ENCODE data around the gene HEXB.
A peak's percentile ranks its signal among the peaks of the same experiment; 100 is the strongest.
"Not testable (repeated sequence)": the region's sequence is repeated elsewhere in the genome, so short reads cannot be mapped to it uniquely, and the experiment has no call there.

Gene HEXB

DNA sequence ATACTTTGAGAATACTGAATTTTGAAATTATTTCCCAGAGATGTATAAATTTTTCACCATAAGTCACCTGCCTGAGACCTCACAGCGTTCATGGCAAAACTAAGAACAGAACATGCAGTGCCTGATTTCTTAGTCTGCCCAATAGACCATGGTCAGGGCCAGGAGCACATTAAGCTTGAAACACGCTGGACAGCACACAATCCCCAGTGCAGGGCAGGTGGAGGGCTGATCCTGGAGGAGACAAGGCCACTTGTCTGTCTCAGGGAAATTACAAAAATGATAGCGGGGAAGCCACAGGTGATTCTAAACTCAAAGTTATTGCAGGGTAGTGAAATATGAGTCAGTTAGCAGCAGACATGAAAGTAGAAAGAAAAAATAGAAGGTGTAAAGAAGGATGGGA is 25.9 kb upstream of the HEXB start:
- no peak for DNase-seq (ENCODE audit: low spot score)

DNA sequence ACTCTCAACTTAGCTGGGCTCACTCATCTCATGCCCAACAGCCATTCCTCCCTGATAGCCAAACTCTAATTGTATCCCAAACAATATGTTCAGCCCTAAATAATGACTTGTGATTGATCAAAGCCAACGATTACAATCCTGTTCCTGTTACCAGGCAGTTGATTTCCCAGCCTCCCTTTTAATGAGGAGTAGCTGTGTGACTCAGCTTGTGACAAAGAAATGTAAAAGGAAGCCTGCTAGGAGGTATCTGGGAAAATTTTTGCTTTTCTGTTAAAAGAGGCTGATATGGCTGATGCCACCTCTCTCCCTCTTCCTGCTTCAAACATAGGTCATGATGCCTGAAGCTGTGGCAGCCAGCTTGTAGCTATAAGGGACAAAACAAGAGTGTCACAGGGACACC is 24.9 kb upstream of the HEXB start:
- DNase-seq (ENCODE audit: low spot score), result no peak

DNA sequence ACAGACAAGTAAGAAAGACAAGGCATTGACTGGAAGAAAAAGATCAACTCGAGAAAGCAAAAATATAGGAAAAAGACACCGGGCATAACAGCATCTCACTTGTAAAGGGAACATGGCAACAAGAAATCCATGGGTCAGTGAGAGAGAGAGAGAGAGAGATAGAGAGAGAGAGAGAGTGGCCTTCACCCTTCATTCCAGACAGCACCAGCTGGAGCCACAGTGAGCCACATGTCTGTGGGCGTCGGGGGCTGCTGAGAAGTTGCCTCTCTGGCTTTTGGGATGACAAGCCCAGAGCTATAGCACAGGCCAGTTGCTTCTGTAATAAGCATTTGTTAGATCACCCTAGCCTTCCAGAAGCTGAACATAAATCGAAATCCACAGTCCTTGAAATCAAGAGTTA is 24.2 kb upstream of the HEXB start:
- no peak for DNase-seq (ENCODE audit: low spot score)

DNA sequence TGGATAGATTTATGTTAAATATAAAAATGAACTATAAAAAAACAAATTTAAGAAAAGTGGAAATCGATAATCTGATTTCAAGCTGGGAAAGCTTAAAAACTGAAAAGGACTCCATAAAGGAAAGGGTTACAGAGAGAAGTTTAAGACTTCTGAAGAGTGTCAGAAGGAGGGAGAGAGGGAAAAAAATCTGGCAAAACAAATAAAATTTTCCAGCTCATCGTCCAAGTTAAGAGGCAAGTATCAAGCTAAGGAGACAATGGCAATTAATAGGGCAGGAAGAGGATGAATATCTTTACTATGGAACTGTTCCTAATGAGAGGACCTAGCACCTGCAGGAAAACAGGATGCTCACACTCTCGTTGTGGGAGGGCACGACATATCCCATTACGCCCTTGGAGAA is 20.5 kb upstream of the HEXB start:
- DNase-seq (ENCODE audit: low spot score), result no peak

DNA sequence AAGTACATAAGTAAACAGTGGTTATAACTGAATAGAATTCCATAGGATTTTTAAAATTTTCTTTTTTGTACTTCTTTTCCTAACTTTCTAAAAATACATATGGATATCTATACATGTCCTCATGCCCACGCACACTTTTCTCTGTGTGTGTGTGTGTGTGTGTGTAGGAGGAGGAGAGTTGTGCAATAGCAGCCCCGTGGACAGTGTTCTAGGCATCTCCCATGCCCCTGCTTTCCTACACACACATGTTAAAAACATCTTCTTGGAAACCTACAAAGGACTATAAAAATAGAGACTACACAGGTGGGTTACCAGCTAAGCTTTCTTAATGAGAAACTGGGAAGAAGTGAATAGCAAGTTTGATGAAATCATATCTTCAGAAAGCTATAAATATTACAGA is 19.8 kb upstream of the HEXB start:
- DNase-seq (ENCODE audit: low spot score), result no peak

DNA sequence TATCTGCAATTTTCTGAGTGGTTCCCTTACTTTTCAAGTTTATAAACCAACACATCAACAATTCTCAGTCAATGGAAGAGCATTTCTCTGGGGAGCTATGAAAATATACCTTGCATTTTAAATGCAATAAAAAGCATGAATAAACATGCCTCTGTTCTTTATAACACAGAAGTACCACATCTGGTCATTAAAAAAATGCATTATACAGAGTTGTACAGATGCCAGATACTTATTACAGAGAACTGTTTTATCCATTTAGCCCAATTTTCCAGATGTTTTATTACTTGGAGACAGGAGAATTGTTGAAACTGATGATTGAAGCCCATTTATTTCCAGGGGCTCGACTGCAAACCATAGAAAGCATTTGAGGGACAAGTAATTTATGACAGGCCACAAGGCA is 19.2 kb upstream of the HEXB start:
- DNase-seq (ENCODE audit: low spot score), result no peak

DNA sequence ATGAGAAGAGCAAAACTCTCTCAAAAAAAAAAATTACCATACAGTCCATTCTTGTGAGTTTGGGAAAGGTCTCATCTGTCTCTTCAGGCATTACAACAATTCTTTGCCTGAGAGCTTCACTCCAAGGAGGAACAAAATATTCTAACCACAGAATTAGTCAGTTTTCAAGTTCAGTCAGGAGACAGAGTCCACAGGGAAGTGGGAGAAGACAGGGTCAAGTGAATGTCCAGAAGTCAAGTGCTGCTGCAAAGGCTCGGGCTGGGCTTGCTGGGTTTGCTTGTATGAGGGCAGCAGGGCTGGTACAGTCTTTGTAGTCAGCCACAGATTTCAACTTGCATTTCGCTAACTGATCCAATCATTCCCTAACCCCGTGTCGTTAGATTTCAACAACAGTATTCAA is 17.6 kb upstream of the HEXB start:
- no peak for DNase-seq (ENCODE audit: low spot score)

DNA sequence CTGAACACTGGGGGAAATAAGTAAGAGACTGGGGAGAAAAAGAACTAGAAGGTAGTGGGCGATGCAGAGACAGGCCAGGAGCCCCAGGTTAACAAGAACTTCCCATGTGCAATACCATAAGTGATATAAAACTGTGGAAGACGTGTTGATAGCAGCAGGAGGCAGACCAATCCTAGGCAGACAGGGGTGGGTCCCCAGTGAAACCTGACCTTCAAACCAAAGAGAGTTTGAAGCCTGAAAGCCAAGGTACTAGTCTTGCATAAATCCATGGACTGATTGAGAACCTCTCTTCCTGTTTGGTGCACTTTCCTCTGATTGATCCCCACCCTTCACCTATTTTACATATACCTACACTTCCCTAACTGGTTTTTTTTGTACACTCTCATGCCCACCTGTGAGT is 15.2 kb upstream of the HEXB start:
- no peak for DNase-seq (ENCODE audit: low spot score)

DNA sequence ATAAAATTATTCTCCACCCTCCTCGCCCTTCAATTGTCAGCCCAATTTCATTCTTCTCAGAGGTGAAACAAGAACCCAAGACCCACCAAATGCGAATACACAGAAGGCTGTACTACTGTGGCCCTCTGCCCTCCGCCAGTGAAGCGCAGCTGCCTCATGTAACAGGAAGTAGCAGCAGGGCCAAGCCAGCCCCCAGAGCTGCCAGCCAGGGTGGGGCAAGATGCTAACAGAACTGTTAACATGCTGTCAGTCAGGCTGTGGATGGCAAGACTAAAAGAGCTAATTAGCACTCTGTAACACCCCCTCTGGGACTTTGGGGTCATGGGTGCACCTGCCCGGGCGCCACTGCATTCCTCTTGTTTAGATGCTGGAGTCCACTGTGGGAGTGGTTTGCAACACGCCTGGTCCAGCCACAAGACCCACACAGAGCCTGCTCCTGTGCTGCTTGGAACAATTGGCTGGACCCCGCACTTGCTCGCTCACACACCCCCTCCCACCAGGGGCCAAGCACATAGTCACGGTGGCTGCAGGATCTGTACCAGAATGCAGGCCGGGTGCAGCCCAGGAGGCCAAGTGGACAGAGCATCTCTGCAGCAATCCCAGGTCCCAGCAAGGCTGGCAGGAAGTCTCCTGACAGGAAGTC is 14.5 kb upstream of the HEXB start:
- DNase-seq (ENCODE audit: low spot score), result no peak

DNA sequence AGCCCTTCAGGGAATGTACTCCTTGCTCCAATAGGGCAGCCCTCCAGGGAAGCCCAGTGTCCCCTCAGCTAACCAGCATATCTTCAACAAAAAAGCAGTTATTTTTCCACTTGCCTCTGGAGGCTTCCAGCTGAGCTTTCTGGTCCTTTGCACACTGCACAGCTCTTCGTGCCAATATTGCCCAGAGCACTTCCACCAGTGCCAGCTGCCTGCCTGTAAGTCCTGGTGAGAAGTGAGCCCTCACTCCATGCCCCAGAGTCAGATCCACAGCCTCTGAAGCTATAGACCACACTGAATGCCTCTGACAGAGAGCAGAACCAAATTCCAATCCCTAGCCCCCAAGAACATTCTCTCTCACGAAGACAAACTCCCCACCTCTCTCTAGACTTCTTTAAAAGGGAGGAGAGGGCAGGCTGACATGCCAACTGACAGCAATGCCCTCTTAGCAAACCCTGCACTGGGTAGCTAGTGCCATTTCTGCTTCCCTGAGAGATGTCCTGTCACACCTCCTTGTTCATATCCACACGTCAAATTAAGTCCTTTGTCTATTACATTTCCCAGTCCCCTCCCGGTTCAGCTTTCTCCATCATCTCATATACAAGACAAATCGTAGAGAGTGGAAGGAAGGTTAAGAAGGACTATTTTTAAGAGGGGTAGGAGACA is 12.7 kb upstream of the HEXB start:
- DNase-seq (ENCODE audit: low spot score), result no peak

DNA sequence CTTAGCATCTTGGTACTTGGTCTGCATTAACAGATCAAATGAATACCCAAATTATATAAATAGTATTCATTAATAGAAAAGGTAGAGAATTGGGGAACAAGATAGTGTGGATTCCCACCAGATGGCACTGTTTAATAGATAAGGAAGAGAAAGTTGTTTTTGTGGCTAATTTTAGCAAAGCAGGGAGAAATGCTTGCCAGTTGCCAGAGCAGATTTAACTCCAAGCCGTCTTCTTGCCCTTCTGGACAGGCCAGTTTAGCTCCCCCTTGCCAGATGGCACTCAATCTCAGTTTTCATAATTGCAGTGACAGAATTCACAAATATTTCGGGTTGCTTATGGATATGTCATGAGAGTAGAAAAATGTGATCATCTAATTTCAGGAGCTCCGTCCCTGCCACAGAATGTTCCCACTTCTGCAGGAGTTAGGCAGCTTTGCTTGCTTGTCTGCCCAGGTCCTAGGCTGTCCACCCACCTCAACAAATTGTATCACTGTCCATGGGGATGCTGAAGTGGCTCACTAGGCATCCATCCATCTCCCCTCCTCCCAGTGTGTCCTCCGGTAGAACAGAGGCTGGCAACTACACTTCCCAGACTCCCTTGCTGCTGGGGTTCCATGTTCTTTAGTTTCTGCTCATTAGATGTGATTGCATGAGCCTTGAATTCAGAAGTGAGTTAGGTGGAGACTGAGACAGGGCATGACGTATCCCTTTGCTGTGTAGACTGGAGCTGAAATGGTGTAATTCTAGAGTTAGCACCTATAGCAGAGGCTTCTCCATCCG is 11.8 kb upstream of the HEXB start:
- peak; percentile 81 for DNase-seq (ENCODE audit: low spot score)

DNA sequence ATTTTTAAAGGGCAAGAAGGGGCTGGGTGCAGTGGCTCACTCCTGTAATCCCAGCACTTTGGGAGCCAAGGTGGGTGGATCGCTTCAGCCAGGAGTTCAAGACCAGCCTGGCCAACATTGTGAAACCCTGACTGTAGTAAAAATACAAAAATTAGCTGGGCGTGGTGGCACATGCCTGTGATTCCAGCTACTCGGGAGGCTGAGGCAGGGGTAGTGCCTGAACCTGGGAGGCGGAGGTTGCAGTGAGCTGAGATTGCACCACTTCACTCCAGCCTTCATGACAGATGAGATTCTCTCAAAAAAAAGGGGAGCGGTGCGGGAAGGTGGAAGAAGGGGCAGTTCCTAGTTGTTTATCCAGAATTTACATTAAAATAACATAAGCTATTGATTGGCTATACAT is 8.6 kb upstream of the HEXB start:
- not testable (repeated sequence) for DNase-seq (ENCODE audit: low spot score)

DNA sequence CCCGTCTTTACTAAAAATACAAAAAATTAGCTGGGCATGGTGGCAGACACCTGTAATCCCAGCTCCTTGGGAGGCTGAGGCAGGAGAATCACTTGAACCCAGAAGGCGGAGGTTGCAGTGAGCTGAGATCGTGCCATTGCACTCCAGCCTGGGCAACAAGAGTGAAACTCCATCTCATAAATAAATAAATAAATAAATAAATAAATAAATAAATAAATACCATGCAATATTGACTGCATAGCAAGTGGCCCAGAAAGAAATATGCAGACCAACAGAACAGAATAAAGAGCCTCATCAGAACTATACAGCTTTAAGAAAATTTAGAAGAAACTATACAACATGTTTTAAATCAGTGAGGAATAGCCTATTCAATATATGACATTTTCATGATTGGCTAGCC is 6.9 kb upstream of the HEXB start:
- not testable (repeated sequence) for DNase-seq (ENCODE audit: low spot score)

DNA sequence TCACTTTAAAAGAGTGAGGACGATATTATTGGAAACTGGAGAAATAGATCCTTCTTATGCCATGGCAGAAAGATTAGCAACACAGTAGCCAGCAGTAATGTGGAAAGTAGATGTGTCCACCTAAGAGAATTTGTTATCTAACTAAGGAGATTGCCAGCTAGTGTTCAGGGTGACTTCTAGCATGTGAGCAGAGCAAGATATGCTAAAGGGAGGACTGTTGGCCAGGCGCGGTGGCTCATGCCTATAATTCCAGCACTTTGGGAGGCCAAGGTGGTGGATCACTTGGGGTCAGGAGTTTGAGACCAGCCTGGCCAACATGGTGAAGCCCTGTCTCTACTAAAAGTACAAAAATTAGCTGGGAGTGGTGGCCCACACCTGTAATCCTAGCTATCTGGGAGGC is 5.7 kb upstream of the HEXB start:
- not testable (repeated sequence) for DNase-seq (ENCODE audit: low spot score)

DNA sequence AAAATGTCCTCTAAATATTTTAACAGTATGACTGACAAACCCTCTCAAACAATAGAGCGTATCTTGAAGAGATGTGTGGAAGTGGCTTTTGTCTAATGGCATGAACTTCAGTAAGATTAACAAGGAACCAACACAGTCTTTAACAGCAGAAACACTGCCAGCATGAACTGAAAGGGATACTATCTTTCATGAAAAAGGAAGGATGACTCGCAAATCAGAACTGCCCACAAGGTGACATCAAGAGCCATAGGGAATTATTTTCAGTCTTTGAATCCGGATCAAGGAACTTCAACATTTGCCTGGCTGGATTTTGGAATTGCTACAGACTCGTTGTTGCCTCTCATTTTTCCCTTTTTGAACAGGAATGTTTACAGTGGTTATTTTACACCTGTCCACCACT is 5.1 kb upstream of the HEXB start:
- DNase-seq (ENCODE audit: low spot score), result no peak

DNA sequence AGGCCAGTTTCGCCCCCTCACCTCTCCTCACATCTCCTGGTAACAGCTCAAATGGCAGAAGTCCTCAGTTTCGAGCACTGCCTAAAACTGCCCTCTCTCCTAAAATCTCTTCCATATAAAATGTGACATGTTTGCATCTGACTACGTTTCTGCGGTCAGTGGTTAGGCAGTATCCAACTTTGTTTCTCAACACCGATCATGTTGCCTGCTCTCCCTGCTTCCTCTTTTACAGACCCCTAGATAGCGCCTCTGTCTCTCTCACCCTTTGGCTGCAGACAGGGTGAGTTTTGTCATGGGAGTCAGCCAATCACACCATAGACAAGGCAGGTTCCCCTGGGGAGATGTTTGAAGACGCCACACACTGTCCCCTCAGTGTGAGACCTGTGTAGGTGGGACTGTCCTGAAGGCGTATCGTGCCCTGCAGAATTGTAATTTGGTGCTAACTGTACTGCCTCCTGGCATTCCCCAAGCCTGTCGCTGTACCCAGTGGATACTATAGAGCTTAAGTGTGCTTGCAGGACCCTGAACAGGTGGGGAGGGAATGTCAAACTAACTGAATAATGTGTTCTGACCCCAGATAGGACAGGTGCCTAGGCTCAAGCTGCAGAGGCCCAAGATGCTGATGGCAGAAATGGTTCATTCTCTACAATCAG is 1.1 kb downstream of the HEXB start:
- DNase-seq (ENCODE audit: low spot score), result peak; percentile 55

DNA sequence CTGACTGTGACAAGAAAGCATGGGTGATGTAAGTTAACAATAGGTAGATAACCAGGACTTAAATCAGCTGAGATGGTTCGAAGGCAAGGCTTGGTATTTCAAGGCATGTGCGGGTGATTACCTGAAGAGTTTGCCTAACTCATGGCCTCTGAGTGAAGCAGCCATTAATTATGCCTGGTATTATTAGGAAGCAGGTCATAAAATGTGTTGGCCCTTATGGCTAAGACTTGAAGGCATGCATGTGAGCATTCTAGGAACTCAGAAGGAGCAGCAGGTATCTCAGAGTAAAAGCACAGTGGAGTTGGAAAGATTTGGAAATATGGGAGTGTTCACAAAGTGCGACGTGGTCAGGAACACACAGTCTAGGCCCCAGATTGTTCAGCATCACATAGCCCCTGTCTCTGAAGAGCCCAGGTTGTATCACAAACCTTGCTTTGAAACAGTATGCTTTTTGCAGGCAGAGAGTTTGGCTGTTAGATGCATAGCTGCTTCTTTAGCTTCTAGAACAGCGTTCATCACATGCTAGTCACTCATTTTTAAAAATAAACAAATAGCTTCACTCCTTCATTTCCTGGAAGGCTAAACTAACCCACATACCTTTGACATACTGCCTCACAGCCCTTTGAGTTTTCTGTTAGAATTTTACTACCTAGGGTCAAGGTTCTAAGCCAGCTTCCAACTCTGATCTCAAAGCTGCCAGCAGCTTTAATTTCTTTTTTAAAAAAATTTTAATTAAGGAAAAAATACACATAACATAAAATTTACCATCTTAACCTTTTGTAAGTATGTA is 2.1 kb downstream of the HEXB start:
- DNase-seq (ENCODE audit: low spot score), result no peak

DNA sequence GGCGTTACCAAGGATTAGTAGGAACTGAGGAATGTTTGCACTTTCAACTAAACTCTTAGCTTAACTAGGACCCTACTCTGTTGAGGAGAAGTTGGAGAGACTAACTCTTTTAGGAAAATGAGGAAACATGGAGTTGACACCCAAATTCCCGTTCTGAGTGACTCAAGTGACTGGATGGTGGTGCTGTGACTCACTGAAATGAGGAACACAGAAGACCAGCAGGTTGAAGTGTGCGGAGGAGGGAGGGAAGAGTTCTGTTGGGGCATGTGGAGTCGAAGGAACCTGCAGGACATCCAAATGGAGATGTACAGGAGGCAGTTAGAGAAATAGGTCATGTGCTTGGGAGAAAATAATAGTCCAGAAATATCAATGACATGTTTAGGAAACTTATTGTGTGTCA is 8.2 kb downstream of the HEXB start:
- no peak for DNase-seq (ENCODE audit: low spot score)

DNA sequence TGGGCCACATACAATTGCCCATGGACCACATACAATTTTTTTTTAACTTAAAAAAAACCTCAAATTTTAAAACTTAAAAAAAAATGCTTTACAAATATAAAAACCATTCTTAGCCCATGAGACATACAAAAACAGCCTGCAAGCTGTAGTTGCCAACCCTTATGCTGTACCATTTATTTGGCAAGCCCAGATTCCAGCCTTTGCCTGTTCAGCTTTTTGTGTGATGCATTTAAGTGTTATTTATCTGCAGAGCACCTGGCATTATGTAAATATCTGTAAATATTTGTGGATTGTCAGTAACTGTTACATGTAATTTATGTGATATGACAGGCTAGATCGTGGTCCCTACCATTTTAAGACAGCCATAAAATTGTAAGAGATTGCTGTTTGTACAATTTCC is 32.6 kb downstream of the HEXB start:
- DNase-seq (ENCODE audit: low spot score), result peak; percentile 8

DNA sequence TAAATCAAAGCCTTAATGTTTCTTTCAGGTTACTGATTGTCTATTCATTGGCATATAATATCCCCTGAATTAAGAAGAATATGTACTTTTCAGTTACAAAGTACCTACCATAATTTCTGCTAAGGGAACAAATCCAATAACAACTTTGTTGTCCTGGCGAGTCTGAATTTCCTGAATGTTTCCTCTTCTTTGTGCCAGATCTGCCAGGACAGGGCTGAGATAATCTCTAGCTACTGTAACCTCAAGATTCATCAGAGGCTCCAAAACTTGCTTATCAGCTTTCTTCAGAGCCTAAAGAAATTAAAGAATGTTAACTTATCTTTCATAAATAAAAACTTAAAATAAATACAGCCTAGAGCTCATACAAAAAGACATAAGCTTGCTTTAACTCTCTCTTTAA is 37.2 kb downstream of the HEXB start:
- DNase-seq (ENCODE audit: low spot score), result no peak

DNA sequence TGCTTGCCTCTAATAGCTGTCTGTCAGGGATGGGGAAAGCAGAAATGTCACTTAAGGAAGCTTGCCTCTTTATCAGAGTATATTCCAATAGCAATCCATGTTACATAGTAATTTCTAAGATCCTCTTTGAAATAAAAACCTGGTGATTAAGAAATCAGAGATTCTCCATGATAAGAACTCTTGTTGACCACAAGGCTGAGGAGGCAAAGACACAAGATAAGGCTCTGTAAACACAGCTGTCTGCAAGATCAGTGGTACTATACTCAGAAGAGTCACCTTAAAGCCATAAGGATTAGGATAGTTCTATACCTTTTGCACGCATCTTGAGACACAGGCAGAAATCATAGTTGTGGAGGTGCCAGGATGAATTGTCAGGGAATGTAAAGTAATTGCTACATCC is 40.3 kb downstream of the HEXB start:
- DNase-seq (ENCODE audit: low spot score), result no peak

DNA sequence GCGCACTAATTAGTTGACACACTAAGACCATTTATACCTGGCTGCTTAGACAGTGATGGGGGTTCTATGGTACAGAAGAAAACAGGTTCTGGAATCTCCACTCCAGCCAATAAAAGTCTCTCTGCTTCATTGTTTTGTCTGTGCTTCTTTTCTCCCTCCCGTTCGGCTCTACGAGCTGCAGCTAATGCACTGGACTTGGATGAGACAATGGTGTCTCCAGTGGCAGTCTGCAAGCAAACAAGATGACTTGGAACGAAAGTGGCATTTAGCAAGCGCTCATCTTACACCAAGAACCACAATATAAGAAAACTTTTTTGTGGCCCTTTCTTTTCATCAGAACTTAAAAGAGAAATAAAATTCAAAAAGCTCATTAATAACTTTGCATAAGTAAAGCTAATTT is 51.7 kb downstream of the HEXB start:
- peak; percentile 68 for DNase-seq (ENCODE audit: low spot score)
